HG02759 (cell line): Measurements from ENCODE around the gene CNTN5.
"Not testable (repeated sequence)": the region's sequence is repeated elsewhere in the genome, so short reads cannot be mapped to it uniquely, and the experiment has no call there.

Experiments
- ATAC-seq: cut with Tn5 transposase; IDR thresholded peaks from one replicate; pipeline ENCODE4 v1.9.1; 2021; ENCODE audit warnings: mild to moderate bottlenecking, moderate library complexity; ENCODE audit not compliant: unreplicated experiment

CNTN5 gene

GRCh38 chr11:100273066-100273815, 1252.5 kb downstream of the CNTN5 start:
- ATAC-seq = no peak

GRCh38 chr11:100274466-100274865, 1253.7 kb downstream of the CNTN5 start:
- not testable (repeated sequence) for ATAC-seq

GRCh38 chr11:100294748-100295147, 1274.0 kb downstream of the CNTN5 start:
- ATAC-seq = no peak

- no peak for ATAC-seq
Measured at GRCh38 chr11:100296051-100296679, 1275.4 kb downstream of the CNTN5 start.

- ATAC-seq = no peak
Measured at GRCh38 chr11:100297516-100297915, 1276.8 kb downstream of the CNTN5 start.

GRCh38 chr11:100302824-100303223, 1282.1 kb downstream of the CNTN5 start:
- no peak for ATAC-seq

- ATAC-seq = no peak
Measured at GRCh38 chr11:100303897-100304296, 1283.1 kb downstream of the CNTN5 start.

- ATAC-seq = no peak
Measured at GRCh38 chr11:100308202-100308601, 1287.5 kb downstream of the CNTN5 start.

- ATAC-seq = no peak
Measured at GRCh38 chr11:100315946-100316345, 1295.2 kb downstream of the CNTN5 start.

- no peak for ATAC-seq
Measured at GRCh38 chr11:100316952-100317351, 1296.2 kb downstream of the CNTN5 start.

- no peak for ATAC-seq
Measured at GRCh38 chr11:100319691-100320090, 1298.9 kb downstream of the CNTN5 start.

GRCh38 chr11:100328626-100329340, 1308.0 kb downstream of the CNTN5 start:
- ATAC-seq = no peak

- ATAC-seq = no peak
Measured at GRCh38 chr11:100329352-100329751, 1308.6 kb downstream of the CNTN5 start.

- ATAC-seq = no peak
Measured at GRCh38 chr11:100336873-100337272, 1316.1 kb downstream of the CNTN5 start.

- ATAC-seq = no peak
Measured at GRCh38 chr11:100338144-100338840, 1317.5 kb downstream of the CNTN5 start.

- ATAC-seq = no peak
Measured at GRCh38 chr11:100340466-100341319, 1319.9 kb downstream of the CNTN5 start.

- no peak for ATAC-seq
Measured at GRCh38 chr11:100353083-100353482, 1332.3 kb downstream of the CNTN5 start.

- no peak for ATAC-seq
Measured at GRCh38 chr11:100354736-100355135, 1334.0 kb downstream of the CNTN5 start.

- no peak for ATAC-seq
Measured at GRCh38 chr11:100356035-100356434, 1335.3 kb downstream of the CNTN5 start.

GRCh38 chr11:100359281-100359680, 1338.5 kb downstream of the CNTN5 start:
- ATAC-seq = no peak
